H1 (cell line): Measurements from ENCODE around the gene OLR1. TPM values are rescaled to one million over a fixed set of nuclear protein-coding genes. Genes with fewer than 3 reads are reported as not detected.

Source experiments
- CTCF ChIA-PET: fragments of 300-600 bp; sonication (Branson Sonifier 250); formaldehyde crosslinking; loops from one replicate; lab custom pipeline; 2021; ENCODE audit not compliant: partially characterized antibody; lab: Charles Lee
- POLR2A ChIA-PET: fragments of 300-600 bp; sonication (Branson Sonifier 250); formaldehyde crosslinking; loops from one replicate; lab custom pipeline; 2021; ENCODE audit warnings: inconsistent platforms; ENCODE audit not compliant: partially characterized antibody; lab: Charles Lee
- DNase-seq, 2 experiments: peaks; one replicate each; pipeline versions ENCODE4 v3.0.0 to v3.0.0-alpha.2; 2010 to 2022; ENCODE audit warnings: low spot score in 2 of 2, low read depth in 1 of 2, mixed read lengths in 1 of 2
- FAIRE-seq: peaks from 2 replicates; lab custom pipeline; 2011; peaks lifted over from hg19 to GRCh38; lab: Jason Lieb, UNC
- H2AFZ ChIP-seq: 2 replicates; pipeline ENCODE4 v1.8.1; 2012; ENCODE audit warnings: low read length, inconsistent platforms
- H2AK5ac ChIP-seq: 2 replicates; pipeline ENCODE4 v1.6.1; 2013; ENCODE audit warnings: low read depth, low read length
- H2BK120ac ChIP-seq: replicated peaks from 2 replicates; pipeline ENCODE3; 2013; ENCODE audit warnings: low read depth, low read length, inconsistent platforms
- H2BK12ac ChIP-seq: 2 replicates; pipeline ENCODE4 v1.6.1; 2013; ENCODE audit warnings: low read depth, low read length
- H2BK15ac ChIP-seq: 2 replicates; pipeline ENCODE4 v1.6.1; 2013; ENCODE audit warnings: low read length
- H2BK20ac ChIP-seq: 2 replicates; pipeline ENCODE4 v1.6.1; 2013; ENCODE audit warnings: low read length
- H2BK5ac ChIP-seq: 2 replicates; pipeline ENCODE4 v1.6.1; 2013; ENCODE audit warnings: low read depth, low read length
- H3K14ac ChIP-seq: 2 replicates; pipeline ENCODE4 v1.6.1; 2013; ENCODE audit warnings: inconsistent platforms; ENCODE audit not compliant: insufficient read length
- H3K18ac ChIP-seq: 2 replicates; pipeline ENCODE4 v1.6.1; 2013; ENCODE audit warnings: low read length; ENCODE audit errors: extremely low read depth
- H3K23ac ChIP-seq: 2 replicates; pipeline ENCODE4 v1.6.1; 2013; ENCODE audit warnings: inconsistent platforms; ENCODE audit not compliant: insufficient read length
- H3K23me2 ChIP-seq: 2 replicates; pipeline ENCODE4 v1.6.1; 2013; ENCODE audit warnings: low read depth, low read length
- H3K27ac ChIP-seq: 2 replicates; pipeline ENCODE4 v1.6.1; 2011; ENCODE audit warnings: low read depth, low read length, inconsistent platforms
- H3K27me3 ChIP-seq, 4 experiments: replicated peaks in 1 of 4; 1 replicate in 1 of 4; 2 replicates in 3 of 4; pipeline versions ENCODE4 v1.6.1 to v1.8.1; 2011 to 2013; ENCODE audit warnings: low read length in 3 of 4, mild to moderate bottlenecking in 3 of 4, inconsistent platforms in 2 of 4, mixed read lengths in 2 of 4, moderate library complexity in 1 of 4; ENCODE audit not compliant: control insufficient read depth in 3 of 4, insufficient read depth in 3 of 4; ENCODE audit errors: extremely low read depth in 1 of 4
- H3K36me3 ChIP-seq, 4 experiments: 2 replicates each; pipeline versions ENCODE4 v1.6.1 to v1.8.1; 2011 to 2013; ENCODE audit warnings: mild to moderate bottlenecking in 4 of 4, low read length in 3 of 4, moderate library complexity in 2 of 4, control low read depth in 1 of 4, inconsistent platforms in 1 of 4; ENCODE audit not compliant: insufficient read depth in 4 of 4, control insufficient read depth in 2 of 4
- H3K4ac ChIP-seq: replicated peaks from 2 replicates; pipeline ENCODE3; 2013; ENCODE audit warnings: low read length, low read depth, mixed read lengths, inconsistent platforms; ENCODE audit not compliant: insufficient read length
- H3K4me1 ChIP-seq, 4 experiments: replicated peaks in 1 of 4; 1 replicate in 1 of 4; 2 replicates in 3 of 4; pipeline versions ENCODE4 v1.6.1 to v1.8.1; 2011 to 2013; ENCODE audit warnings: low read length in 3 of 4, inconsistent platforms in 2 of 4, mixed read lengths in 1 of 4; ENCODE audit not compliant: insufficient read depth in 4 of 4, control insufficient read depth in 3 of 4
- H3K4me2 ChIP-seq, 2 experiments: 2 replicates each; pipeline versions ENCODE4 v1.6.1 to v1.8.1; 2011 to 2013; ENCODE audit warnings: low read depth in 2 of 2, low read length in 2 of 2, control low read depth in 1 of 2, inconsistent platforms in 1 of 2, mild to moderate bottlenecking in 1 of 2; ENCODE audit not compliant: insufficient read depth in 1 of 2
- H3K4me3 ChIP-seq, 4 experiments: fragments of 200-600, 300-600 bp in 1 of 4; sonication (generic), shearing (Covaris generic), sonication (Bioruptor Twin) in 1 of 4; 2 replicates each; pipeline versions ENCODE4 v1.5.1 to v1.8.1; 2011 to 2016; ENCODE audit warnings: low read length in 4 of 4, low read depth in 3 of 4, control low read depth in 2 of 4, inconsistent platforms in 2 of 4, mild to moderate bottlenecking in 2 of 4, mixed read lengths in 1 of 4, moderate library complexity in 1 of 4; ENCODE audit not compliant: insufficient read depth in 2 of 4; ENCODE audit errors: extremely low read depth in 1 of 4
- H3K56ac ChIP-seq: replicated peaks from 2 replicates; pipeline ENCODE3; 2013; ENCODE audit warnings: low read depth, mild to moderate bottlenecking, mixed read lengths, low read length, inconsistent platforms; ENCODE audit not compliant: insufficient read length
- H3K79me1 ChIP-seq: 2 replicates; pipeline ENCODE4 v1.6.1; 2013; ENCODE audit warnings: low read depth, low read length, control low read depth
- H3K79me2 ChIP-seq, 2 experiments: 2 replicates each; pipeline versions ENCODE4 v1.6.1 to v1.8.1; 2012 to 2013; ENCODE audit warnings: low read length in 2 of 2, mild to moderate bottlenecking in 2 of 2, inconsistent platforms in 1 of 2; ENCODE audit not compliant: insufficient read depth in 2 of 2, control insufficient read depth in 1 of 2
- H3K9ac ChIP-seq, 4 experiments: replicated peaks in 1 of 4; 1 replicate in 1 of 4; 2 replicates in 3 of 4; pipeline versions ENCODE4 v1.6.1 to v1.8.1; 2011 to 2013; ENCODE audit warnings: low read depth in 3 of 4, low read length in 3 of 4, control low read depth in 2 of 4, mild to moderate bottlenecking in 2 of 4, moderate library complexity in 2 of 4, inconsistent platforms in 1 of 4; ENCODE audit errors: extremely low read depth in 1 of 4
- H3K9me3 ChIP-seq, 2 experiments: 2 replicates each; pipeline versions ENCODE4 v1.6.1 to v1.8.1; 2012 to 2013; ENCODE audit warnings: mild to moderate bottlenecking in 2 of 2, moderate library complexity in 2 of 2, control low read depth in 1 of 2, inconsistent platforms in 1 of 2, low read depth in 1 of 2, low read length in 1 of 2, mixed read lengths in 1 of 2; ENCODE audit not compliant: insufficient read depth in 2 of 2
- H4K20me1 ChIP-seq, 2 experiments: replicated peaks in 1 of 2; 2 replicates each; pipeline versions ENCODE3 to v1.8.1; 2011 to 2013; ENCODE audit warnings: inconsistent platforms in 2 of 2, low read length in 2 of 2, mild to moderate bottlenecking in 1 of 2; ENCODE audit not compliant: insufficient read depth in 2 of 2, control insufficient read depth in 1 of 2
- H4K5ac ChIP-seq: 2 replicates; pipeline ENCODE4 v1.6.1; 2013; ENCODE audit warnings: low read length, low read depth, mixed read lengths, inconsistent platforms; ENCODE audit not compliant: insufficient read length
- H4K8ac ChIP-seq: 2 replicates; pipeline ENCODE4 v1.8.0; 2013; ENCODE audit warnings: mild to moderate bottlenecking, moderate library complexity, low read length, inconsistent platforms; ENCODE audit not compliant: insufficient read depth; ENCODE audit errors: extremely low read depth
- H4K91ac ChIP-seq: replicated peaks from 2 replicates; pipeline ENCODE3; 2013; ENCODE audit warnings: low read length, mixed read lengths, inconsistent platforms; ENCODE audit not compliant: insufficient read length
- CBX8 ChIP-seq: fragments of 300-800, 300-1000 bp; sonication (generic); IDR thresholded peaks from 2 replicates; pipeline ENCODE4 v1.7.1; 2016; ENCODE audit warnings: low read depth, low read length, borderline replicate concordance
- CEBPB ChIP-seq: IDR thresholded peaks from 2 replicates; pipeline ENCODE4 v1.6.1; 2012; ENCODE audit warnings: low read depth, low read length
- CHD1 ChIP-seq: IDR thresholded peaks from 2 replicates; pipeline ENCODE4 v1.6.1; 2012; ENCODE audit warnings: low read depth, low read length, improper control_type of control experiment
- HDAC6 ChIP-seq: IDR thresholded peaks from one replicate; pipeline ENCODE4 v1.7.1; 2012; ENCODE audit warnings: low read depth, mild to moderate bottlenecking, inconsistent platforms, low read length, moderate library complexity
- MAFK ChIP-seq: IDR thresholded peaks from 2 replicates; pipeline ENCODE4 v1.6.1; 2012; ENCODE audit warnings: low read depth, mild to moderate bottlenecking, improper control_type of control experiment, low read length
- NANOG ChIP-seq: IDR thresholded peaks from 2 replicates; pipeline ENCODE4 v1.6.1; 2011; ENCODE audit warnings: low read length, low read depth, mild to moderate bottlenecking, inconsistent platforms; ENCODE audit not compliant: insufficient read depth, poor library complexity, severe bottlenecking
- NRF1 ChIP-seq: IDR thresholded peaks from 2 replicates; pipeline ENCODE4 v1.6.1; 2011; ENCODE audit warnings: mild to moderate bottlenecking, low read depth, low read length, improper control_type of control experiment
- POLR2AphosphoS5 ChIP-seq: IDR thresholded peaks from 2 replicates; pipeline ENCODE4 v1.6.1; 2011; ENCODE audit warnings: low read depth, low read length
- RNF2 ChIP-seq: fragments of 200-900, 300-1000 bp; sonication (generic); IDR thresholded peaks from 2 replicates; pipeline ENCODE4 v1.7.1; 2016; ENCODE audit warnings: borderline replicate concordance, low read depth, mild to moderate bottlenecking, antibody characterized with exemption, low read length; ENCODE audit not compliant: poor library complexity, severe bottlenecking; ENCODE audit errors: missing control alignments
- SIRT6 ChIP-seq: IDR thresholded peaks from one replicate; pipeline ENCODE4 v1.7.1; 2012; ENCODE audit warnings: low read length, inconsistent platforms
- SP2 ChIP-seq: IDR thresholded peaks from 2 replicates; pipeline ENCODE4 v1.6.1; 2012; ENCODE audit warnings: mild to moderate bottlenecking, low read length, inconsistent platforms
- TAF7 ChIP-seq: optimal IDR thresholded peaks from 2 replicates; pipeline ENCODE3; 2011; ENCODE audit warnings: low read depth, mild to moderate bottlenecking, inconsistent platforms, low read length, moderate library complexity, borderline replicate concordance
- YY1 ChIP-seq: IDR thresholded peaks from 2 replicates; pipeline ENCODE4 v1.6.1; 2011; ENCODE audit warnings: low read depth, mild to moderate bottlenecking, low read length
- WGBS, 2 experiments: shearing (Covaris generic) in 1 of 2; methylation state at CpG; one replicate each; pipeline versions ENCODE4 v1.1.6 to v1.1.7; 2013 to 2015; ENCODE audit warnings: low lambda C conversion rate in 2 of 2, mixed read lengths in 2 of 2, inconsistent platforms in 1 of 2, low coverage in 1 of 2, missing lambda C conversion rate in 1 of 2; ENCODE audit not compliant: insufficient replicate concordance in 2 of 2, insufficient coverage in 1 of 2, insufficient read length in 1 of 2; ENCODE audit errors: extremely low coverage in 1 of 2, missing lambda C conversion rate in 1 of 2; 5-methylcytosine and 5-hydroxymethylcytosine counted together
- polyA plus RNA-seq, 7 experiments: library from polyadenylated mRNA; depleted of rRNA in 3 of 7; stranded (reverse) in 5 of 7; unstranded in 2 of 7; fragments of >200 nt in 5 of 7; fragments of 200-250 nt in 2 of 7; gene quantifications; 1 replicate in 5 of 7; 2 replicates in 1 of 7; 4 replicates in 1 of 7; pipeline versions ENCODE4 v1.2.1 to v1.2.3, GENCODE V29; 2011 to 2013; ENCODE audit warnings: missing spikeins in 2 of 7, mixed read lengths in 2 of 7
- total RNA-seq: library from RNA; stranded (reverse); fragmentation: NEBNext Ultra II Directional; extraction: Animal tissue kit (Norgen Biotek cat#: 25700); gene quantifications from 2 replicates; pipeline ENCODE4 v1.2.1, GENCODE V29; 2021
- TF ChIP-seq, protein P1 (sequence below): IDR thresholded peaks from 2 replicates; pipeline ENCODE4 v1.6.1; 2011; ENCODE audit warnings: low read depth, mild to moderate bottlenecking, low read length; ENCODE audit not compliant: insufficient read depth

Gene OLR1
- total and polyA plus RNA-seq, 2 of the 8 experiments (the other 6 are each of a cell fraction or from before 2014, with no cell fraction given), result not detected

DNA sequence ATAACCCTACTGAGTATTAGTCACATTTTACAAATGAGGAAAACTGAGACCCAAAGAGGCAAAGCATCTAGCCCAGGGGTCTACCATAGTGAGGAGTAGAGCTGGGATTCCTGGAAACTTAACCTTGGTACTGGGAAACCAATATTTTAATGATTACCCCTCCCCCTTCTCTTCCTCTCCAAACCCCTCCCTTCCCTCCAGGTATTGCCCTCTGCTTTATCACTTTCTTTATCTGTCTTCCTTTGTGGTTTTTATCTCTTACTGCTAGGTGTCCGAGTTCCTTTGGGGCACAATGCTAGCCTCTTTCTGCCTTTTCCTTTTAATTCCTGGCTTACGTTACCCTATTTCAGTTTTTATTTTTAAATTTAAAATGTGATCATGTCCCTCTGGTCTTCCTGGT, 43.5 kb upstream of the OLR1 start:
- DNase-seq, result no peak
- peaks cover 2% of the 10 kb centered on the region; the same call in 1 of the 2 replicates for H3K79me1 ChIP-seq
- no peak overlapping the region for H2BK15ac ChIP-seq
- H3K14ac ChIP-seq, result no peak overlapping the region
- H2BK20ac ChIP-seq, result no peak overlapping the region
- peaks cover 0 to 38% of the 10 kb centered on the region in 2 experiments; a peak in 3 of 4 replicates for H3K79me2 ChIP-seq
- POLR2A ChIA-PET, result interaction anchor here (1.2 to 2.0 kb wide), 2 partner anchors 8 to 503 kb away, joined by 3 to 13 read pairs; no protein-coding TSS in a partner anchor
- WGBS, 2 experiments, result 61% methylated on average over 2 of the region's 2 CpGs; no CpG with 5 or more reads in 1 of the 2 experiments
- H3K18ac ChIP-seq, result no peak overlapping the region
- H3K36me3 ChIP-seq, result peaks cover 2 to 14% (median 9%) of the 10 kb centered on the region in 4 experiments; a peak in 7 of 8 replicates
- H3K4me3 ChIP-seq, result peak overlapping the region in 1 of 4 experiments; percentile 97; a peak in 1 of 8 replicates
- no peak overlapping the region for H3K56ac ChIP-seq
- peaks cover 0 to 10% (median 3%) of the 10 kb centered on the region in 4 experiments; a peak in 5 of 7 replicates for H3K4me1 ChIP-seq
- no peak overlapping the region for H3K27ac ChIP-seq
- H3K4me2 ChIP-seq, result peak overlapping the region; percentile 72 to 94
- H4K91ac ChIP-seq, result no peak overlapping the region
- no peak overlapping the region for H2AK5ac ChIP-seq
- H4K5ac ChIP-seq, result no peak overlapping the region
- no peaks in the 10 kb centered on the region for H3K27me3 ChIP-seq
- no peak overlapping the region for H3K4ac ChIP-seq
- H4K8ac ChIP-seq, result no peak overlapping the region
- no peak overlapping the region for H3K9ac ChIP-seq
- no peak overlapping the region for H2BK120ac ChIP-seq
- no peaks in the 10 kb centered on the region for H3K9me3 ChIP-seq
- FAIRE-seq, result no peak
- no peak overlapping the region for H2BK12ac ChIP-seq
- H3K23me2 ChIP-seq, result peaks cover 8% of the 10 kb centered on the region
- no peaks in the 10 kb centered on the region for H4K20me1 ChIP-seq
- H2BK5ac ChIP-seq, result no peak overlapping the region
- H3K23ac ChIP-seq, result no peak overlapping the region
- H2AFZ ChIP-seq, result no peak overlapping the region
- CTCF ChIA-PET, result interaction anchor here (1.5 kb wide), 1 partner anchor 62 kb away, joined by 7 read pairs; no protein-coding TSS in a partner anchor
- no peak for TF ChIP-seq SP2
- no peak for TF ChIP-seq RNF2
- TF ChIP-seq, protein P1, sequence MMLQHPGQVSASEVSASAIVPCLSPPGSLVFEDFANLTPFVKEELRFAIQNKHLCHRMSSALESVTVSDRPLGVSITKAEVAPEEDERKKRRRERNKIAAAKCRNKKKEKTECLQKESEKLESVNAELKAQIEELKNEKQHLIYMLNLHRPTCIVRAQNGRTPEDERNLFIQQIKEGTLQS, result no peak
- no peak for TF ChIP-seq CBX8
- no peak for TF ChIP-seq MAFK
- TF ChIP-seq NANOG, result no peak
- no peak for TF ChIP-seq CHD1
- TF ChIP-seq NRF1, result no peak
- TF ChIP-seq CEBPB, result no peak
- no peak for TF ChIP-seq TAF7
- TF ChIP-seq SIRT6, result no peak
- TF ChIP-seq POLR2AphosphoS5, result no peak
- no peak for TF ChIP-seq HDAC6
- TF ChIP-seq YY1, result no peak
